ENCODE data around the gene AHCY.

DNA sequence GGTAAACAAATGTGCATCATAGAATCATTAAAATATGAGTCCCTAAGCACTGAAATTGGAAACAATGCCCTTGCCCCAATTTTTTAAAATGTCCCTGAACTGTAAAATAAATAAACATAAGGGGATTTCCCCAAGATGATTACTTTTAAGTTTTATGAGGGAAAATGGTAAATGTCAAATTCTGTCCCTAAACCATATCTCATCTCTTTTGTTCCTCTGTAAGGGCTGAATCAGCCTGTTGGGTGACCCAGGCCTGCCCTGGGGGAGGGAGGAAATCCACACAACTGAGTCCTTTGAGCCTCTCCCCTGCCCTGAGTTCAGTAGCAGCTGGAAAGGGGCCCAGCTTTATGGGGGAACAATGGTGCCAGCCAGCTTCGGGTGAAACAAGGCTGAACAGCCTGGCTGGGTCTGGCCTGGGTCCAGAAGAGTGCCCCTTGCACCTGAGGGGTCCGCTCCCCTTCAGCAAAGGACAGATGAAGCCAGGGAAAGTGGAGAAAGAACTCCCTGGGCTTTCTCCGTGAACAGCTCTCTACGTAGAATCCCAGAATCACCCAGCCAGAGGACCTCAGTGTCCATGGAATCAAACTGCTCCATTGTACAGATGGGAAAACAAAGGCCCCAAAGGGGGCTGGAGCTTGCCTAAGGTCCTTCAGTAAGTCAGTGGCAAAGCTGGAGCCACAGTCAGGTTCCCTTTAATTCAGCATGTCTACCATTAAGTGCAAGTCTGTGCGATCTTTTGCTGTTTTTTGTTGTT, 31.7 kb upstream of the AHCY start:
- no peak for TF ChIP-seq POLR2A (IDR thresholded peaks at IDR 0.05; ENCODE audit: low read depth, low read length)
- TF ChIP-seq POLR2AphosphoS5 (IDR thresholded peaks at IDR 0.05; ENCODE audit: low read depth, low read length), result no peak
- no peak for TF ChIP-seq TAF1 (IDR thresholded peaks at IDR 0.05; ENCODE audit: borderline replicate concordance, low read depth, low read length)

Measured in GM12892 (cell line).